G401.6 (cell line): ENCODE measurements around the gene IQCE.

Experiments used
- FAIRE-seq: peaks from 2 replicates; lab custom pipeline; 2012; peaks lifted over from hg19 to GRCh38; lab: Jason Lieb, UNC

IQCE gene

DNA sequence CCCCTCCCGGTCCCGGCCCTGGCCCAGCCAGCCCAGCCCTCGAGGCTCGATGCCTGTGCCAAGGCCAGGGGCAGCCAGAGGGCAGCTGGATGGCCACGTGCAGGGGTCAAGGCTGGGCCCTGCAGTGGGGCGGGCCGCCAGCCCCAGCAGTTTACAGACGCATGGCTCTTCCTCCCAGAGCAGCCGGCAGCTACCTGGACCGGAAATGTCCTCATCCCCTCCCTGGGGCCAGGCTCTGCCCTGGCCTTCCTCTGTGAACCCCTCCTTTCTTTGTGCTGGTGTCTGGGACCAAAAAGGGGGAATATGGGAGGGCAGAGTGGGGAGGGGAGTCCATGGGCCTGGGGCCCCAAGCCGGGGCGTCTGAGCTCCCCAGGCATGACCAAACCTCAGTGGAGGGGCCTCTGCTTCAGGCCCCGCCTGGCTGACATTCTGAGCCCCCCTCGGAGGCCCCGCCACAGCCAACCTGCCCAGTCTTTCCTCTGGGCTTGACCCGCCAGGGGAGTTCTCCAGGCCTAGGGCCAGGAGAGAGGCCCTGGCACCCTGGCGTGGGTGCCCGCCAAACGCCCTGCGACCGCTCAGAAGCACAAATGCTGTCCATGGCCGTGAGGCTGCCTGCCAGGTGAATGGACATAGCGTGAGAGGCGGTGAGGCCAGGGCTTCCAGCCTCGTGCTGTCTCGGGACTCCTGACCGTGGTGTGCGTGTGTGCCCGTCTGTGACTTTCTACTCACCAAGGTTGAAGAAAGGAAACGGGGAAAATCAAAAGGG lies 104.5 kb downstream of the IQCE start:
- no peak for FAIRE-seq

DNA sequence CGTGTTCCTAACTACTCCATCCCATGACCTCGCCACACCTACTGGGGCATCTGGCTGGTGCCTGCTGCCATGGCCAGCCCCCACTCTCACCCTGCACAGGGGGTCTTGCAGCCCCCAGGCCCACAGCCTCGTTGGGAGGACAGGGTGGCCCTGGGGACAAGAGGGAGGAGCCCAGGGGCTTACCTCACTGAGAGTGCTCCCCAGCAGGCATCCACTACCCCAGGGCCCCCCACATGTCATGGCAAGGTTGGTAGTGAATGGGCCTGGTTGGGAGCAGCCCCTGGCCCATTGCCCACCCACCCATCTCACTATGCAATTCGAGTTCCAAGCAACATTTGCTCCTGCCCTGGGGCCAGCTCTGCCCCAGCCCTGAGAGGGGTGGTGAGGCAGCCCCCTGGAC lies 105.2 kb downstream of the IQCE start:
- no peak for FAIRE-seq
